Fibroblast of lung (primary cell): ENCODE results near the gene CHRM3. TPM values are rescaled to one million over a fixed set of nuclear protein-coding genes. Genes with fewer than 3 reads are reported as not detected.

Source experiments
- DNase-seq, 2 donors: peaks; one replicate each; pipeline versions ENCODE4 v3.0.0 to v3.0.0-alpha.2; 2010; ENCODE audit warnings: low read depth in 2 of 2
- H2AFZ ChIP-seq: 2 replicates; pipeline ENCODE4 v1.5.1; 2012; ENCODE audit warnings: low read length, control low read depth, inconsistent platforms
- H3K27ac ChIP-seq: 2 replicates; pipeline ENCODE4 v1.5.1; 2011; ENCODE audit warnings: low read length, control low read depth; ENCODE audit not compliant: insufficient read depth
- H3K27me3 ChIP-seq: 2 replicates; pipeline ENCODE4 v1.5.1; 2011; ENCODE audit warnings: mild to moderate bottlenecking, low read length; ENCODE audit not compliant: control insufficient read depth, insufficient read depth
- H3K36me3 ChIP-seq: 2 replicates; pipeline ENCODE4 v1.5.1; 2011; ENCODE audit warnings: low read length; ENCODE audit not compliant: control insufficient read depth, insufficient read depth
- H3K4me1 ChIP-seq: 2 replicates; pipeline ENCODE4 v1.5.1; 2011; ENCODE audit warnings: low read length; ENCODE audit not compliant: control insufficient read depth, insufficient read depth; ENCODE audit errors: extremely low read depth
- H3K4me2 ChIP-seq: 2 replicates; pipeline ENCODE4 v1.5.1; 2011; ENCODE audit warnings: low read length, control low read depth; ENCODE audit not compliant: insufficient read depth; ENCODE audit errors: extremely low read depth
- H3K4me3 ChIP-seq, 4 experiments: fragments of 200-600 bp in 1 of 4; sonication (generic) in 1 of 4; replicated peaks in 1 of 4; 2 replicates each; pipeline ENCODE4 v1.5.1; 2011 to 2016; ENCODE audit warnings: low read length in 4 of 4, low read depth in 3 of 4, mild to moderate bottlenecking in 3 of 4, control low read depth in 2 of 4, inconsistent platforms in 1 of 4, mixed read lengths in 1 of 4; ENCODE audit not compliant: insufficient read depth in 1 of 4; ENCODE audit errors: control extremely low read depth in 1 of 4
- H3K79me2 ChIP-seq: 2 replicates; pipeline ENCODE4 v1.5.1; 2012; ENCODE audit warnings: mild to moderate bottlenecking, low read length, inconsistent platforms; ENCODE audit not compliant: control insufficient read depth, insufficient read depth
- H3K9ac ChIP-seq: 2 replicates; pipeline ENCODE4 v1.5.1; 2011; ENCODE audit warnings: mild to moderate bottlenecking, low read length, control low read depth; ENCODE audit not compliant: insufficient read depth
- H3K9me3 ChIP-seq: 2 replicates; pipeline ENCODE4 v1.5.1; 2012; ENCODE audit warnings: low read depth, low read length; ENCODE audit not compliant: control insufficient read depth, insufficient read depth
- H4K20me1 ChIP-seq: 2 replicates; pipeline ENCODE4 v1.5.1; 2011; ENCODE audit warnings: low read length; ENCODE audit not compliant: control insufficient read depth, insufficient read depth; ENCODE audit errors: extremely low read depth
- CTCF ChIP-seq, 2 donors: IDR thresholded peaks in 1 of 2; conservative IDR thresholded peaks in 1 of 2; 1 replicate in 1 of 2; 2 replicates in 1 of 2; pipeline ENCODE4 v1.5.1; 2011 to 2012; ENCODE audit warnings: low read length in 2 of 2, control low read depth in 1 of 2, inconsistent platforms in 1 of 2, low read depth in 1 of 2, mild to moderate bottlenecking in 1 of 2
- EZH2 ChIP-seq: IDR thresholded peaks from 2 replicates; pipeline ENCODE4 v1.5.1; 2012; ENCODE audit warnings: low read length, control low read depth, mild to moderate bottlenecking; ENCODE audit errors: missing control alignments
- polyA plus RNA-seq, 2 donors: library from polyadenylated mRNA; depleted of rRNA in 1 of 2; stranded (reverse) in 1 of 2; unstranded in 1 of 2; fragments of >200 nt; gene quantifications; 2 replicates each; pipeline ENCODE4 v1.2.1, GENCODE V29; 2011 to 2012; ENCODE audit warnings: missing spikeins in 1 of 2
- total RNA-seq: library from RNA; depleted of rRNA; stranded (reverse); fragments of >200 nt; gene quantifications from 2 replicates; pipeline ENCODE4 v1.2.1, GENCODE V29; 2014

Gene CHRM3
- total and polyA plus RNA-seq, 2 donors (not counting 1 experiment from before 2014, with no cell fraction given) = under 0.01 to 0.02 TPM

DNA sequence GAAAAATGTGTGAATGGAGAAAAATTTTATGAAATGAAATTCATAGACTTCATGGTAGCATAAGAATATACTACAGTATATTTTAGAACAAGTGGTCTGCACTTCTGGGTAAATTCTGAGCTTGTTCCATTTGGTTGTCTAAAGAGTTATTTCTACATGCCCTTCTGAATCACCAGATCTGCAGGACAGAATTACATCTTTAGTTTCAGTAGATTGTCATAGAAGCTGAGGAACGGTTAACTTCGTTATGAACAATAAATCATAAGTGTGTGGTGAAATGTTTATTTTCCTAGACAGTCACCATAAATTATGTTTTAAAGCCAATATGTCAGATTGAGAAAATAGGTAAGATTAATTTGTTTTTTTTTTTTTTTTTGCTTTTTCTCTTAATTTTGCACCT lies 30.9 kb downstream of the CHRM3 start:
- Histone ChIP-seq H2AFZ (no peak overlapping the region), H3K9ac (no peak overlapping the region), H3K4me1 (no peaks in the 10 kb centered on the region), H3K4me3 (no peak overlapping the region), H4K20me1 (no peaks in the 10 kb centered on the region), H3K36me3 (no peaks in the 10 kb centered on the region), H3K27ac (no peak overlapping the region), H3K27me3 (no peaks in the 10 kb centered on the region), H3K9me3 (no peaks in the 10 kb centered on the region), H3K4me2 (no peak overlapping the region), H3K79me2 (no peaks in the 10 kb centered on the region)
- no peak for TF ChIP-seq CTCF (conservative IDR thresholded peaks at IDR 0.05 in 1 of 2, IDR thresholded peaks at IDR 0.05 in 1 of 2; ENCODE audit: low read depth in 1 of 2, low read length in 2 of 2)
- TF ChIP-seq EZH2 = no peak
- DNase-seq = no peak

DNA sequence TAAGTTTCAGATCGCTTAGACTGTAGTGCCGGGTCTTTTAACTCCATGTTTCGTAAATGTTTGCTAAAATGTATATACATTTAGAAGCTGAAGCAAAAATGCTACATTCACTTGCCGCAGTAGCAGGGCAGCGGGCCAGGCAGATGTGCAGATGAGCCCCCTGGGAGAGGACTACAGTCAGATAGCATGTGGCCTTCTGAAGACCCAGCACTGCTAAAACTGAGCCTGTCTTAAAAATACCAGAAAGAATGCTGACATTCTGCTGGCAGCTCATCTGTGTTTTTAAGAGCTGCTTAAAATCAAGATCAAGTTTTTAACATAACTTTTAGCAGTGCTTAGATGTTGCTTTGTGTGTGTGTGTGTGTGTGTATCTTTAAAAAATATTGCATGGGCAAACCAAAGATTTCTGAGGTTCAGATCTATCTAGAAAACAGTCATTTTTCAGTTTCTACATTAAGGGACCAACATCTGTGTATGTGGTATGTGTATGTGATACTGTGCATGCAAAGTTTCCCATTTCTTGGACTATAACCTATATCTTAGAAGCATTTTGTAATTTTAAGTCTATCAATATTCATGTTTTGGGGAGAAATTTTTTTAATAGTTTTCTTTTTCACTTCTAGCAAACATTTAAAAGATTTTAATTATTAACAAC lies 31.7 kb downstream of the CHRM3 start:
- no peak overlapping the region for H3K4me2 ChIP-seq
- H3K79me2 ChIP-seq = no peaks in the 10 kb centered on the region
- H3K9me3 ChIP-seq = no peaks in the 10 kb centered on the region
- H2AFZ ChIP-seq = no peak overlapping the region
- H3K4me3 ChIP-seq = no peak overlapping the region
- no peaks in the 10 kb centered on the region for H4K20me1 ChIP-seq
- H3K4me1 ChIP-seq = no peaks in the 10 kb centered on the region
- no peak overlapping the region for H3K9ac ChIP-seq
- no peaks in the 10 kb centered on the region for H3K27me3 ChIP-seq
- DNase-seq = no peak
- H3K36me3 ChIP-seq = no peaks in the 10 kb centered on the region
- no peak overlapping the region for H3K27ac ChIP-seq
- TF ChIP-seq CTCF (conservative IDR thresholded peaks at IDR 0.05 in 1 of 2, IDR thresholded peaks at IDR 0.05 in 1 of 2; ENCODE audit: low read depth in 1 of 2, low read length in 2 of 2) = no peak
- no peak for TF ChIP-seq EZH2

- Histone ChIP-seq H3K27me3 (no peaks in the 10 kb centered on the region), H3K36me3 (no peaks in the 10 kb centered on the region), H3K4me2 (no peak overlapping the region), H3K4me3 (no peak overlapping the region), H3K4me1 (no peaks in the 10 kb centered on the region), H2AFZ (no peak overlapping the region), H4K20me1 (no peaks in the 10 kb centered on the region), H3K9ac (no peak overlapping the region), H3K79me2 (no peaks in the 10 kb centered on the region), H3K27ac (no peak overlapping the region), H3K9me3 (no peaks in the 10 kb centered on the region)
- TF ChIP-seq CTCF (conservative IDR thresholded peaks at IDR 0.05 in 1 of 2, IDR thresholded peaks at IDR 0.05 in 1 of 2; ENCODE audit: low read depth in 1 of 2, low read length in 2 of 2) (no peak), EZH2 (no peak)
- no peak for DNase-seq
Measured at GRCh38 chr1:239418681-239419080, 32.3 kb downstream of the CHRM3 start.
